H54 (cell line): ENCODE results near the gene CLTCL1.

Source experiments
- DNase-seq: peaks from one replicate; pipeline ENCODE4 v3.0.0; 2011; ENCODE audit warnings: low spot score, mixed read lengths; ENCODE audit not compliant: insufficient read length
- FAIRE-seq: peaks from 3 replicates; lab custom pipeline; 2011; peaks lifted over from hg19 to GRCh38; lab: Jason Lieb, UNC
- POLR2A ChIP-seq: IDR thresholded peaks from 2 replicates; pipeline ENCODE4 v1.6.1; 2011; ENCODE audit warnings: low read depth, mild to moderate bottlenecking, low read length

Gene CLTCL1

GRCh38 chr22:19253143-19253542 lies 38.4 kb downstream of the CLTCL1 start:
- no peak for TF ChIP-seq POLR2A
- DNase-seq (no peak), FAIRE-seq (no peak)

GRCh38 chr22:19244600-19245352 lies 46.7 kb downstream of the CLTCL1 start:
- FAIRE-seq (no peak), DNase-seq (no peak)
- no peak for TF ChIP-seq POLR2A

- TF ChIP-seq POLR2A: no peak
- DNase-seq (no peak), FAIRE-seq (no peak)
Measured at GRCh38 chr22:19242699-19243098, 48.8 kb downstream of the CLTCL1 start.

GRCh38 chr22:19241593-19241906 lies 50.0 kb downstream of the CLTCL1 start:
- FAIRE-seq (no peak), DNase-seq (no peak)
- TF ChIP-seq POLR2A: no peak

GRCh38 chr22:19240813-19241592 lies 50.5 kb downstream of the CLTCL1 start:
- FAIRE-seq (no peak), DNase-seq (no peak)
- TF ChIP-seq POLR2A: no peak

- FAIRE-seq (no peak), DNase-seq (no peak)
- TF ChIP-seq POLR2A: no peak
Measured at GRCh38 chr22:19239464-19239863, 52.1 kb downstream of the CLTCL1 start.

- FAIRE-seq: no peak
- DNase-seq: no peak
- TF ChIP-seq POLR2A: no peak
Measured at GRCh38 chr22:19238900-19239299, 52.6 kb downstream of the CLTCL1 start.

GRCh38 chr22:19235874-19236273 lies 55.6 kb downstream of the CLTCL1 start:
- DNase-seq: no peak
- no peak for FAIRE-seq
- no peak for TF ChIP-seq POLR2A

- TF ChIP-seq POLR2A: no peak
- no peak for DNase-seq
- FAIRE-seq: no peak
Measured at GRCh38 chr22:19234126-19234896, 57.2 kb downstream of the CLTCL1 start.

GRCh38 chr22:19233189-19233661 lies 58.3 kb downstream of the CLTCL1 start:
- FAIRE-seq (no peak), DNase-seq (no peak)
- no peak for TF ChIP-seq POLR2A

- TF ChIP-seq POLR2A: no peak
- FAIRE-seq (no peak), DNase-seq (no peak)
Measured at GRCh38 chr22:19232623-19233022, 58.9 kb downstream of the CLTCL1 start.

GRCh38 chr22:19231986-19232385 lies 59.5 kb downstream of the CLTCL1 start:
- no peak for DNase-seq
- TF ChIP-seq POLR2A: no peak
- no peak for FAIRE-seq

- no peak for TF ChIP-seq POLR2A
- FAIRE-seq (no peak), DNase-seq (no peak)
Measured at GRCh38 chr22:19229600-19229999, 61.9 kb downstream of the CLTCL1 start.

- no peak for TF ChIP-seq POLR2A
- no peak for FAIRE-seq
- DNase-seq: no peak
Measured at GRCh38 chr22:19228179-19228578, 63.3 kb downstream of the CLTCL1 start.

GRCh38 chr22:19226428-19226827 lies 65.1 kb downstream of the CLTCL1 start:
- no peak for DNase-seq
- no peak for FAIRE-seq
- TF ChIP-seq POLR2A: no peak
